ENCODE measurements around the gene BTBD16.

Gene BTBD16

GRCh38 chr10:122294511-122295450 is 23.7 kb downstream of the BTBD16 start:
- Histone ChIP-seq H3K36me3 (replicated peaks in 1 of 2; ENCODE audit: control insufficient read depth in 2 of 2, insufficient read depth in 2 of 2, low read length in 2 of 2) (no peaks in the 10 kb centered on the region), H3K27ac (replicated peaks; ENCODE audit: low read length) (no peak overlapping the region), H4K8ac (ENCODE audit: low read depth, low read length) (no peak overlapping the region), H2BK5ac (ENCODE audit: low read length) (no peak overlapping the region), H3K18ac (ENCODE audit: low read length) (peak overlapping the region; percentile 15), H2AK5ac (ENCODE audit: low read depth, low read length) (peak overlapping the region; percentile 25), H3K14ac (ENCODE audit: low read length) (no peak overlapping the region), H3K79me1 (ENCODE audit: low read depth, low read length) (no peaks in the 10 kb centered on the region), H3K4me2 (ENCODE audit: insufficient read depth, low read length, poor library complexity, severe bottlenecking) (no peak overlapping the region), H4K91ac (ENCODE audit: low read depth, low read length, poor library complexity) (no peak overlapping the region), H2BK15ac (ENCODE audit: low read length) (no peak overlapping the region), H3K23ac (ENCODE audit: low read depth, low read length, poor library complexity) (no peak overlapping the region), H3K9me3 (replicated peaks in 1 of 2; ENCODE audit: control insufficient read depth in 2 of 2, insufficient read depth in 1 of 2, low read depth in 1 of 2, low read length in 2 of 2) (no peaks in the 10 kb centered on the region), H3K4me1 (ENCODE audit: control insufficient read depth in 2 of 2, insufficient read depth in 1 of 2, low read depth in 1 of 2, low read length in 2 of 2) (peaks cover 2 to 13% of the 10 kb centered on the region in 2 donors), H2BK120ac (ENCODE audit: low read depth, low read length) (no peak overlapping the region), H3K4ac (ENCODE audit: low read length) (no peak overlapping the region), H2BK12ac (ENCODE audit: low read length) (no peak overlapping the region), H3K9ac (ENCODE audit: low read depth, low read length, poor library complexity) (no peak overlapping the region), H3K4me3 (ENCODE audit: low read length in 2 of 2) (no peak overlapping the region), H2AFZ (ENCODE audit: low read length) (no peak overlapping the region), H3K27me3 (ENCODE audit: control insufficient read depth in 3 of 3, insufficient read depth in 3 of 3, low read depth in 1 of 3, low read length in 3 of 3) (peaks cover 0 to 18% (median 0%) of the 10 kb centered on the region in 3 experiments)
- WGBS, 2 donors (ENCODE audit: extremely low coverage in 2 of 2, insufficient read length in 2 of 2, insufficient replicate concordance in 1 of 2), result no CpG with 5 or more reads among the region's 12 CpGs
- DNase-seq (ENCODE audit: low spot score), result no peak

- WGBS, 2 donors (ENCODE audit: extremely low coverage in 2 of 2, insufficient read length in 2 of 2, insufficient replicate concordance in 1 of 2), result no CpG with 5 or more reads among the region's 4 CpGs
- Histone ChIP-seq H3K27me3 (ENCODE audit: control insufficient read depth in 3 of 3, insufficient read depth in 3 of 3, low read depth in 1 of 3, low read length in 3 of 3) (peaks cover 0 to 18% (median 0%) of the 10 kb centered on the region in 3 experiments), H2BK5ac (ENCODE audit: low read length) (no peak overlapping the region), H3K18ac (ENCODE audit: low read length) (no peak overlapping the region), H4K8ac (ENCODE audit: low read depth, low read length) (no peak overlapping the region), H3K9me3 (replicated peaks in 1 of 2; ENCODE audit: control insufficient read depth in 2 of 2, insufficient read depth in 1 of 2, low read depth in 1 of 2, low read length in 2 of 2) (no peaks in the 10 kb centered on the region), H3K4me3 (ENCODE audit: low read length in 2 of 2) (no peak overlapping the region), H3K27ac (replicated peaks; ENCODE audit: low read length) (no peak overlapping the region), H2BK120ac (ENCODE audit: low read depth, low read length) (no peak overlapping the region), H3K23ac (ENCODE audit: low read depth, low read length, poor library complexity) (no peak overlapping the region), H3K9ac (ENCODE audit: low read depth, low read length, poor library complexity) (peak overlapping the region; percentile 24), H3K4me1 (ENCODE audit: control insufficient read depth in 2 of 2, insufficient read depth in 1 of 2, low read depth in 1 of 2, low read length in 2 of 2) (peaks cover 2 to 13% of the 10 kb centered on the region in 2 donors), H3K4ac (ENCODE audit: low read length) (no peak overlapping the region), H3K4me2 (ENCODE audit: insufficient read depth, low read length, poor library complexity, severe bottlenecking) (no peak overlapping the region), H3K14ac (ENCODE audit: low read length) (no peak overlapping the region), H2BK15ac (ENCODE audit: low read length) (no peak overlapping the region), H3K79me1 (ENCODE audit: low read depth, low read length) (no peaks in the 10 kb centered on the region), H3K36me3 (replicated peaks in 1 of 2; ENCODE audit: control insufficient read depth in 2 of 2, insufficient read depth in 2 of 2, low read length in 2 of 2) (no peaks in the 10 kb centered on the region), H4K91ac (ENCODE audit: low read depth, low read length, poor library complexity) (no peak overlapping the region), H2BK12ac (ENCODE audit: low read length) (no peak overlapping the region), H2AK5ac (ENCODE audit: low read depth, low read length) (no peak overlapping the region), H2AFZ (ENCODE audit: low read length) (no peak overlapping the region)
- DNase-seq (ENCODE audit: low spot score), result no peak
Measured at GRCh38 chr10:122295451-122295809, 24.3 kb downstream of the BTBD16 start.

- no peak overlapping the region for H4K8ac ChIP-seq (ENCODE audit: low read depth, low read length)
- H3K4me1 ChIP-seq (ENCODE audit: control insufficient read depth in 2 of 2, insufficient read depth in 1 of 2, low read depth in 1 of 2, low read length in 2 of 2), result peaks cover 2 to 13% of the 10 kb centered on the region in 2 donors
- no peak overlapping the region for H3K14ac ChIP-seq (ENCODE audit: low read length)
- no peak overlapping the region for H3K4me2 ChIP-seq (ENCODE audit: insufficient read depth, low read length, poor library complexity, severe bottlenecking)
- H3K79me1 ChIP-seq (ENCODE audit: low read depth, low read length), result no peaks in the 10 kb centered on the region
- no CpG with 5 or more reads among the region's 8 CpGs for WGBS, 2 donors (ENCODE audit: extremely low coverage in 2 of 2, insufficient read length in 2 of 2, insufficient replicate concordance in 1 of 2)
- H3K36me3 ChIP-seq (replicated peaks in 1 of 2; ENCODE audit: control insufficient read depth in 2 of 2, insufficient read depth in 2 of 2, low read length in 2 of 2), result no peaks in the 10 kb centered on the region
- no peak overlapping the region for H3K9ac ChIP-seq (ENCODE audit: low read depth, low read length, poor library complexity)
- H3K27me3 ChIP-seq (ENCODE audit: control insufficient read depth in 3 of 3, insufficient read depth in 3 of 3, low read depth in 1 of 3, low read length in 3 of 3), result peaks cover 0 to 18% (median 0%) of the 10 kb centered on the region in 3 experiments
- H2AFZ ChIP-seq (ENCODE audit: low read length), result no peak overlapping the region
- no peak overlapping the region for H3K4me3 ChIP-seq (ENCODE audit: low read length in 2 of 2)
- H2BK120ac ChIP-seq (ENCODE audit: low read depth, low read length), result no peak overlapping the region
- no peaks in the 10 kb centered on the region for H3K9me3 ChIP-seq (replicated peaks in 1 of 2; ENCODE audit: control insufficient read depth in 2 of 2, insufficient read depth in 1 of 2, low read depth in 1 of 2, low read length in 2 of 2)
- DNase-seq (ENCODE audit: low spot score), result no peak
- no peak overlapping the region for H2BK5ac ChIP-seq (ENCODE audit: low read length)
- no peak overlapping the region for H2AK5ac ChIP-seq (ENCODE audit: low read depth, low read length)
- no peak overlapping the region for H3K23ac ChIP-seq (ENCODE audit: low read depth, low read length, poor library complexity)
- H4K91ac ChIP-seq (ENCODE audit: low read depth, low read length, poor library complexity), result no peak overlapping the region
- H3K27ac ChIP-seq (replicated peaks; ENCODE audit: low read length), result no peak overlapping the region
- no peak overlapping the region for H2BK12ac ChIP-seq (ENCODE audit: low read length)
- no peak overlapping the region for H3K4ac ChIP-seq (ENCODE audit: low read length)
- no peak overlapping the region for H3K18ac ChIP-seq (ENCODE audit: low read length)
- H2BK15ac ChIP-seq (ENCODE audit: low read length), result no peak overlapping the region
Measured at GRCh38 chr10:122296363-122297120, 25.4 kb downstream of the BTBD16 start.

GRCh38 chr10:122297583-122297982 is 26.5 kb downstream of the BTBD16 start:
- H3K4me3 ChIP-seq (ENCODE audit: low read length in 2 of 2), result no peak overlapping the region

More at GRCh38 chr10:122297583-122297982, 26.5 kb downstream of the BTBD16 start:
- Histone ChIP-seq H2BK120ac (ENCODE audit: low read depth, low read length) (no peak overlapping the region), H2AFZ (ENCODE audit: low read length) (no peak overlapping the region), H3K23ac (ENCODE audit: low read depth, low read length, poor library complexity) (no peak overlapping the region), H3K14ac (ENCODE audit: low read length) (no peak overlapping the region), H2BK5ac (ENCODE audit: low read length) (no peak overlapping the region), H3K9ac (ENCODE audit: low read depth, low read length, poor library complexity) (no peak overlapping the region), H3K18ac (ENCODE audit: low read length) (no peak overlapping the region), H3K27ac (replicated peaks; ENCODE audit: low read length) (no peak overlapping the region), H2AK5ac (ENCODE audit: low read depth, low read length) (no peak overlapping the region), H3K79me1 (ENCODE audit: low read depth, low read length) (no peaks in the 10 kb centered on the region), H4K91ac (ENCODE audit: low read depth, low read length, poor library complexity) (no peak overlapping the region), H3K4me2 (ENCODE audit: insufficient read depth, low read length, poor library complexity, severe bottlenecking) (no peak overlapping the region), H2BK15ac (ENCODE audit: low read length) (no peak overlapping the region), H3K4ac (ENCODE audit: low read length) (no peak overlapping the region), H4K8ac (ENCODE audit: low read depth, low read length) (no peak overlapping the region), H3K9me3 (replicated peaks in 1 of 2; ENCODE audit: control insufficient read depth in 2 of 2, insufficient read depth in 1 of 2, low read depth in 1 of 2, low read length in 2 of 2) (no peaks in the 10 kb centered on the region), H2BK12ac (ENCODE audit: low read length) (no peak overlapping the region), H3K36me3 (replicated peaks in 1 of 2; ENCODE audit: control insufficient read depth in 2 of 2, insufficient read depth in 2 of 2, low read length in 2 of 2) (no peaks in the 10 kb centered on the region), H3K27me3 (ENCODE audit: control insufficient read depth in 3 of 3, insufficient read depth in 3 of 3, low read depth in 1 of 3, low read length in 3 of 3) (peaks cover 0 to 12% (median 0%) of the 10 kb centered on the region in 3 experiments), H3K4me1 (ENCODE audit: control insufficient read depth in 2 of 2, insufficient read depth in 1 of 2, low read depth in 1 of 2, low read length in 2 of 2) (peaks cover 2 to 13% of the 10 kb centered on the region in 2 donors)
- no CpG with 5 or more reads among the region's 8 CpGs for WGBS, 2 donors (ENCODE audit: extremely low coverage in 2 of 2, insufficient read length in 2 of 2, insufficient replicate concordance in 1 of 2)
- DNase-seq (ENCODE audit: low spot score), result no peak

Measured in neuronal stem cell (in vitro differentiated cells).